LNCaP clone FGC (cell line): ENCODE results near the gene TICRR.
A peak's percentile ranks its signal among the peaks of the same experiment; 100 is the strongest.
"Not testable (repeated sequence)": the region's sequence is repeated elsewhere in the genome, so short reads cannot be mapped to it uniquely, and the experiment has no call there.

Experiments used
- DNase-seq: peaks from one replicate; pipeline ENCODE4 v3.0.0-alpha.2; 2011; ENCODE audit warnings: low read depth
- H3K4me3 ChIP-seq: 2 replicates; pipeline ENCODE4 v1.5.1; 2011; ENCODE audit warnings: mild to moderate bottlenecking, low read depth, low read length, control low read depth
- TF ChIP-seq, protein P1 (sequence below): IDR thresholded peaks from 2 replicates; pipeline ENCODE4 v1.5.1; 2012; ENCODE audit warnings: mild to moderate bottlenecking; ENCODE audit not compliant: control insufficient read depth, insufficient read depth; ENCODE audit errors: extremely low read depth

The TICRR gene

DNA sequence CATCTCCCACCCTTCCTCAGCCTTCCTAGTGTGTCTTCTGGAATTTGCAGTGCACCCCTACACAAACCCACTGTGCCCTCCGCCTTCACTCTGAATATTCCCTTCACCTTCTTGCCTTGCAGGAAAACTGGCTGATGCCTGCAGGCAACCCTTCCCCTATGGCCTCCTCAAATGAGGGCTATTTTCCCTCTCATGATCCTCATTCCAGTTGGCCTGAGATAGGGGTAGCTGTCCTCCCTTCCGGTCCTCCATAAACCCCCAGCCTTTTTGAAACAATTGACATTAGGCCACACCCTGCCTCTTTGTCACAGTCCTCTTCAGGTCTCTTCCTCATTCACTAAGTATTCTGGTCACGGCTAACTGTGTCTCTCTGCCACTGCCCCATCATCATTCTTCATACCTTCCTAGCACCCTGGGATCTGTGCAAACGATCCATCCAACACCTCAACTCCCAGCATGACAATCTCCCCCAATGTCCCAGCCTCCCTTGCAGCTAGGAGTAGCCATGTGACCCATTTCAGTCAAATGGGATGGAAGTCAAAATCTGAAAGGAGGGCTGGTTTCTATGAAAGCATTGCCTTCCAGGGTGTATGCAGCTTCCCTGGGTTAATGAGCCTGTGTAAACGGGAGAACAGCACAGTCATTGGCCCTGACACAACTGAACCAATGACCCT, 8.5 kb upstream of the TICRR start:
- DNase-seq, result no peak
- no peak overlapping the region for H3K4me3 ChIP-seq
- TF ChIP-seq, protein P1, sequence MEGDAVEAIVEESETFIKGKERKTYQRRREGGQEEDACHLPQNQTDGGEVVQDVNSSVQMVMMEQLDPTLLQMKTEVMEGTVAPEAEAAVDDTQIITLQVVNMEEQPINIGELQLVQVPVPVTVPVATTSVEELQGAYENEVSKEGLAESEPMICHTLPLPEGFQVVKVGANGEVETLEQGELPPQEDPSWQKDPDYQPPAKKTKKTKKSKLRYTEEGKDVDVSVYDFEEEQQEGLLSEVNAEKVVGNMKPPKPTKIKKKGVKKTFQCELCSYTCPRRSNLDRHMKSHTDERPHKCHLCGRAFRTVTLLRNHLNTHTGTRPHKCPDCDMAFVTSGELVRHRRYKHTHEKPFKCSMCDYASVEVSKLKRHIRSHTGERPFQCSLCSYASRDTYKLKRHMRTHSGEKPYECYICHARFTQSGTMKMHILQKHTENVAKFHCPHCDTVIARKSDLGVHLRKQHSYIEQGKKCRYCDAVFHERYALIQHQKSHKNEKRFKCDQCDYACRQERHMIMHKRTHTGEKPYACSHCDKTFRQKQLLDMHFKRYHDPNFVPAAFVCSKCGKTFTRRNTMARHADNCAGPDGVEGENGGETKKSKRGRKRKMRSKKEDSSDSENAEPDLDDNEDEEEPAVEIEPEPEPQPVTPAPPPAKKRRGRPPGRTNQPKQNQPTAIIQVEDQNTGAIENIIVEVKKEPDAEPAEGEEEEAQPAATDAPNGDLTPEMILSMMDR, result no peak

DNA sequence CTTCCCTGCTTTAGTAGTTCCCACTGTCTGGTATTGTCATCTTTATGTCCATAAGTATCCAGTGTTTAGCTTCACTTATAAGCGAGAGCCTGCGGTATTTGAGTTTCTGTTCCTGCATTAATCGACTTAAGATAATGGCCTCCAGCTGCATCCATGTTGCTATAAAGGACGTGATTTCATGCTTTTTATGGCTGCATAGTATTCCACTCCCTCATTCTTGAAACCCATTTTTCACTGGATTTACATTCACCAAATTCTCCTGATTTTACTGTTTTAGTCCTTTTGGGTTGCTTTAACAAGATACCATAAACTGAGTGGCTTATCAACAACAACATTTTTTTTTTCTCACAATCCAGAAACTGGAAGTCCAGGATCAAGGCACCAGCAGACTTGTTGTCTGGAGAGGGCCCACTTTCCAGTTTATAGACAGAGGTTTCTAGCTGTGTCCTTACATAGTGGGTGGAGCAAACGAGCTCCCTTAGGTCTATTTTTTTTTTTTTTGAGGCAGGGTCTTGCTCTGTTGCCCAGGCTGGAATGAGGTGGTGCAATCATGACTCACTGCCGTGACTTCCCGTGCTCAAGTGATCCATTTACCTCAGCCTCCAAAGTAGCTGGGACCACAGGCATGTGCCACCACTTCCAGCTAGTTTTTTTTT, 6.1 kb upstream of the TICRR start:
- TF ChIP-seq, protein P1, result no peak
- no peak overlapping the region for H3K4me3 ChIP-seq
- no peak for DNase-seq

DNA sequence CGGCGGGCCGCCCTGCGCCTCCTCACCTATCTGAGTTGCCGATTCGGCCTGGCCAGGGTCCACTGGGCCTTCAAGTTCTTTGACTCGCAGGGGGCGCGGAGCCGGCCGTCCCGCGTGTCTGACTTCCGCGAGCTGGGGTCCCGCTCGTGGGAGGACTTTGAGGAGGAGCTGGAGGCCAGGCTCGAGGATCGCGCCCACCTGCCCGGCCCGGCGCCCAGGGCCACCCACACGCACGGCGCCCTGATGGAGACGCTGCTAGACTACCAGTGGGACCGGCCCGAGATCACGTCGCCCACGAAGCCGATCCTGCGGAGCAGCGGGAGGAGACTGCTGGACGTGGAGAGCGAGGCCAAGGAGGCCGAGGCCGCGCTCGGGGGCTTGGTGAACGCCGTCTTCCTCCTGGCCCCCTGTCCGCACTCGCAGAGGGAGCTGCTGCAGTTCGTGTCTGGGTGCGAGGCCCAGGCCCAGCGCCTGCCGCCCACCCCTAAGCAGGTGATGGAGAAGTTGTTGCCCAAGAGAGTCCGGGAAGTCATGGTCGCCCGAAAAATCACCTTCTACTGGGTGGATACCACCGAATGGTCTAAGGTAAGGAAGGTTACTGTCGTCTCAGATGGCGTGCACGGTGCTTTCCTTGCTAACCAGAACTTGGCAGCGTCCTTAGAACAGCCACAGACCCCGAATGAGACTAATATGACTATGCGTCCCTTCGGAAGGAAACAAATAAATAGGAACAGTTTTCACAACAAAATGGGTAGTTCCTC, 567 bp downstream of the TICRR start:
- peak overlapping the region; percentile 79 for H3K4me3 ChIP-seq
- no peak for DNase-seq
- TF ChIP-seq, protein P1, result no peak

DNA sequence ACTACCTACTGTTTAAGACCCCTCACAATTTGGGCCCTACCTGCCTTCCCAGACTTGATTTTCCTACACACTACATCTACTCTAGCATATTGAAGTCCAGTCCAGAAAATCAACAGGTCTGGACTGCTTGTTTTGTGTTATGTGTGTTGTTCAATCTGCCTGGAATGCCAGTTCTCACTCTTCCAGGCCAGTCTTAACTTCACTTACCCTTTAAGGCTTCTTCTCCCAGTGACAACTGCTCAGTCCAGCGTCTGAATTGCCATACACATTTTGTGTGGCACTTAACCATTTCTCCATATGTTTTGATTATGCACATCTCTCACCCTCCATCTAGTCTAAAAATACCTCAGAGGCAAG, 1.1 kb downstream of the TICRR start:
- TF ChIP-seq, protein P1, result no peak
- H3K4me3 ChIP-seq, result peak overlapping the region; percentile 79
- DNase-seq, result peak; percentile 1

DNA sequence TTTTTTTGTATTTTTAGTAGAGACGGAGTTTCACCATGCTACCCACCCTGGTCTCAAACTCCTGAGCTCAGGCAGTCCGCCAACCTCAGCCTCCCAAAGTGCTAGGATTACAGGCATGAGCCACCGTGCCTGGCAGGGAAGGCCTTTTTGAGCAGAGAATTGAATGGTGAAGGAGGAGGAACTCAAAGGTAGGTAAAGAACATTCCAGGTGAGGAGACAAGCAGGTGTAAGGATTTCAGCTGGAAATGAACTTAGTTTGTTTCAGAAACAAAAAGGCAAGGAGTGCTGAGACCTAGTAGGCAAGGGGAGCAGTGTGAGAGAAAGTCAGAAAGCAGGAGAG, 2.5 kb downstream of the TICRR start:
- TF ChIP-seq, protein P1, result no peak
- DNase-seq, result no peak
- no peak overlapping the region for H3K4me3 ChIP-seq

DNA sequence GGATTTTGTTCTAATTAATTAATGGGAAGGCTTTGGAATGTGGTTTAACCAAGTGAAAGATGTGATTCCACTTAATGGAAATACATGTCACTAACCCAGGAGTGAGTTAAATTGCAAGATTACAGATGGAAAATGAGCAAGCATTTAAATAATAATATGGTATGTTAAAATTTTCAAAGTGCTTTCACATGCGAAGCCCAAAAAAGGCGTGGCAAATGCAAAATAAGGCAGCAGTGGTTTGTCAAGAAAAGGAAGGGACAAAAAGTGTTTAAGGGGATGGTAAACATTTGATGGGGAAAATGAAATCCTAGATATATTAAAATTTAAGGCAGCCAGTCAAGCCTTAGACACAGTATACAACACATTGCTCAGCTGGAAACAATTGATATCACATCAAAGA, 2.9 kb downstream of the TICRR start:
- TF ChIP-seq, protein P1, result no peak
- H3K4me3 ChIP-seq, result no peak overlapping the region
- no peak for DNase-seq

DNA sequence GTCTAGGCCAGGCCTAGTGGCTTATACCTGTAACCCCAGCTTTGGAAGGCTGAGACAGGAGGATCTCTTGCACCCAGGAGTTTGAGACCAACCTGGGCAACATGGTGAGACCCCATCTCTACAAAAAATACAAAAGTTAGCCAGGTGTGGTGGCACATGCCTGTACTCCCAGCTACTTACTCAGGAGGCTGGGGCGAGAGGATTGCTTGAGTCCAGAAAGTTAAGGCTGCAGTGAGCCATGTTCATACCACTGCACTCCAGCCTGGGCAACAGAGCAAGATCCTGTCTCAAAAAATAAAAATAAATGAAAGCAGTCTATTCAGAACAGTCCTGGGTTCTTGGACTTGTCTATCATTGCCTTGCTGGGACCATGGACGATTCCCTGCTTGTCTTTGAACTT, 5.5 kb downstream of the TICRR start:
- DNase-seq, H3K4me3 ChIP-seq: not testable (repeated sequence)
